ENCODE results near the gene FOXL2NB.
"Not testable (repeated sequence)": the region's sequence is repeated elsewhere in the genome, so short reads cannot be mapped to it uniquely, and the experiment has no call there.

Gene FOXL2NB
- total RNA-seq: 0 reads per million in 2 experiments

DNA sequence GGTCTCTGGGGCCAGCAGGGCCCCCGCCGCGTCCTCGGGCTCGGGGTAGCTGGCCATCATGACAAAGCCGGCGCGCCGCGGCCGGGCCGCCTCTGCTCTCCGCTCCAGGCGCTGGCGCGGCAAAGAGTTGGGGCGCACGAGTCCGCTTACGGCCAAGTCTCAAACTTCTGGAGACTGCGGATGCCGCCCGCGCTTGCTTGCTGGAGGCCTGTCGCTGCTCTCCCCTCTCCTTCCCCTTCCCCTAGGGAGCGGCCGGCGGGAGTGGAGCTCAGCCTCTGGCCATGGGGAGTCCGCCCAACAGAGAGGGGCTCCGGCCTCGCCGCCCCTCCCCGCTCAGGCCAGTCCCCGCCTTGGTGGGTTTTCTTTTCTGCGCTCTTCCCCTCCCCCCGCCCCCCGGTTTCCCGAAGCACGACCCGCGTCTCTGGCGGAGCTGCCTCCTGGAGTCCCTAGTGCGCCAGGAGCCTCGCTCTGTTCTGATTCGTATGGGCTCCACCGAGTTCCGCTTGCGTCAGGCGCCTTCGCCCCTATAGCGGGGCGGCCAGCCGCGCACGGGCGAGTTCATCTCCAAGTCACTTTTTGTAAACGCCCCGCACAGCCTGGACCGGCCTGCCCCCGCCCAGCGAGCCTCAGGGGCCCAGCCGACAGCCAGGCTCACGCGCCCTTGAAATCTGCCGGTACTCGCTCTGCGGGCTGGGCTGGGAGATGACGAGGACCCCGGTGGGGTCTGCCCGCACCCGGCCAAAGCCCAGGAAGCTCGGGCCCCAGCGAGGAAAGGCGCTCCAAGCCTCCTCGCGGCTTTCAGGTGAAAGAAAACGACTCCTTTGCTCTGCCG, at the start of gene FOXL2NB, which contains the start of gene FOXL2:
FOXL2NB (plus strand) TSS at position 555 of the 832 bp plus-strand sequence; CDS start at position 703, 148 bp downstream.
FOXL2 (minus strand) TSS at position 475 of the 832 bp plus-strand sequence; CDS start at position 60, 415 bp downstream.
- no peak for DNase-seq (ENCODE audit: low read depth)

GRCh38 chr3:138898301-138898700, 48.7 kb upstream of the FOXL2NB start:
- no peak for DNase-seq (ENCODE audit: low read depth)

DNA sequence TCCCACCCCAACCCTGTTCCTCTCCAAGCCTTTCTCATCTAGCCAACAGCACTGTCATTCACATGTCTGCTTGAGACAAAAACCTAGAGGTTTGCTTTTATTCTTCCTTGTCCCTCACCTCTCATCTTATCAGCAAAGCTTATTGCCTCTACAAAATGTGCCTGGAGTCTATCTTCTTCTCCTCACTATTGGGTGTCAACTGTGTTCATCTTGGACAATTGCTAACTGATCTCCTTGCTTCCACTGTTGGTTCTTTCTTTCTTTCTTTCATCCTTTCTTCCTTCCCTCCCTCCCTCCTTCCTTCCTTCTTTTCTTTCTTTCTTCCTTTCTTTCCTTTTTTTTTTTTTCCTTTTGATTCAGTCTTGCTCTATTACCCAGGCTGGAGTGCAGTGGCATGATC, 48.3 kb upstream of the FOXL2NB start:
- DNase-seq (ENCODE audit: low read depth): no peak

DNA sequence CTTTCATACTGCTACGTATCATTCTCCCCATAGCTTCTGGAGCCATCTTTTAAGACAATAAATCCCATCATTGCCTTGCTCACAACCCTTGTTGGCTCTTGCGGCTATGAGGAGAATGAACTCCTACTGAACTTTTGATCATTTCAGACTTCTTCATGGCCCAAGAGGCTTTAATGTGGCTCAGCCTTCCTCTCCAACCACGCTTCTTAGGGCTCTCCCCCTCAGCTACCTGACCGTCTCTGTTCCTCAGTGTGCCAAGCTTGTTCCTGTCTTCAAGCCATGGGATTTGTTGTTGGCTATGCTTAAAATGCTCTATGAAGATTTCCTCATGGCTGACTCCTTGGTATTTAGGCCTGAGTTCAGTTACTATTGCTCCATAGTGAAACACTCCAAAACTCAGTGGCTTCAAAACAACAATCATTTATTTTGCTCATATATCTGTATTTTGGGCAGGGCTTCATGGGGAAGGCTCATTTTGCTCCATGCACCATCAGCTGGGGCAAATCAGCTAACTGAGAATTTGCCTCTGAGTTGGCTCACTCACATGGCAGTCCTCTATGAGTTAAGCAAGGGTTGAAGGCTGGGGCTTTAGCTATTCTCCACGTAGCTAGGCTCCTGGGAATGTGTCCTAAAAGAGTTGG, 47.5 kb upstream of the FOXL2NB start:
- DNase-seq (ENCODE audit: low read depth): no peak

- DNase-seq (ENCODE audit: low read depth): no peak
Measured at GRCh38 chr3:138901567-138901966, 45.5 kb upstream of the FOXL2NB start.

- DNase-seq (ENCODE audit: low read depth): no peak
Measured at GRCh38 chr3:138902171-138902570, 44.8 kb upstream of the FOXL2NB start.

GRCh38 chr3:138907539-138907938, 39.5 kb upstream of the FOXL2NB start:
- no peak for DNase-seq (ENCODE audit: low read depth)

- DNase-seq (ENCODE audit: low read depth): no peak
Measured at GRCh38 chr3:138908846-138909245, 38.2 kb upstream of the FOXL2NB start.

GRCh38 chr3:138909904-138910303, 37.1 kb upstream of the FOXL2NB start:
- no peak for DNase-seq (ENCODE audit: low read depth)

DNA sequence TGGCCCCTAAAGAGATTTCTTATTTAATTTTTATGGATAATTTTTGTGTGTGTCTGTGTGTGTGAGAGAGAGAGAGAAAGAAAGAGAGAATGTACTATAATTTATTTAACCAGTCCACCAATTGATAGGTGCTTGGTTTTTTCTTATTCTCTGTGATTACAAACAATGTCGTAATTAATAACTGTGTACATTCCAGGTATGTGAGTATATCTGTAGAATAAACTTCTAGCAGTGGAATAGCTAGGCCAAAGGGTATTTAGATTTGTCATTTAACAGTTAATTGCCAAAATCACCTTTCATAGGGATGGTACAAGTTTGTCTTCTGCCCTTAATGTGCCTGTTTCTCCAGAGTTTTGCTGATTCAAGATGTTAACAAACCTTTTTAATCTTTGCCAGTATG, 35.4 kb upstream of the FOXL2NB start:
- DNase-seq (ENCODE audit: low read depth): no peak

DNA sequence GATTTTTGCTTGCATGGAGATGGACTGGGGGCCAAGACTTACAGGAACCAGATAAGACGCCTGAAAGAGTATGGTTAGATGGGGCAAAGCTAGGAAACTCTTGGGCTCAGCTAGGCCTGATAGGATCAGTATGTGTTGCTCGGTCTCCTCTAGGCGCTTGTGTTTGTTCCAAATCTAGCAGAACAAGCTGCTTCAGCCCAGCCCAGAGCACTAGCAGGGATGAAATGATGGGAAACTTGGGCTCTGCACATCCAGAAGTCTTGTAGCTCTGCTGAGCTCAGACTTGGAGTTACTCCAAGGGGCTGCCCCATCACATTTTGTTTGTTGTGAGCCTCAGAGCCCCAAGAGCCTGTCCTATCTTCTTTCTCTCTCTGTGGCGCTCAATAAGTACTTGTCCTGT, 34.8 kb upstream of the FOXL2NB start:
- DNase-seq (ENCODE audit: low read depth): no peak

GRCh38 chr3:138913766-138914165, 33.3 kb upstream of the FOXL2NB start:
- no peak for DNase-seq (ENCODE audit: low read depth)

DNA sequence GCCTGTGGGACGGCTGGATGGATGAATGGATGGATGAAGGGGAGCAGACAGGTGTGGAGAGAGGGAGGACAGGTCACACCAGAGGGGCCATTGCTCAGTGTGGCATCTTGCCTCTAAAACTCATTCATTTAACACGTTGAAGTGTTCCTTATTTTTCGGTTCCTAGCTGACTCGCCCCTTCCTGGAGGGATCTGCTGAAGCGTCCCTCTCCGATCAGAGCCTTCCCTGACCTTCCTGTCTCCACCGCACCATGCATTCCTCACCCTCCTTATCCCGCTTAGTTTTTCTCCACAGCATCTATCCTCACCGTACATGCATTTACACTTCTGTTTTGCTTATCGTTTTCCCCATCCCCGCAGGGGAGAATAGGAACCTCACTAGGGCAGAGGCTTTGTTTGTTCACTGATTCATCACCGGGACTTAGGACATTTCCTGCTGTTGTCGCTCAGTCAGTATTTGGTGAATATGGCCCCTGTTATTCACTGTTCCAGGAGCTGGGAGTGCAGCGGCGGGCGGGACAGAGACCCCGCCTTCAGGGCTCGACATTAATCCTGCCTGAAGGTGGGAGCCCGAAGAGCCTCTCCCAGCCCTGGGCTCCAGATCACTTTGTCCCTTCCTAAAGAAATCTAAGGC, 32.0 kb upstream of the FOXL2NB start:
- DNase-seq (ENCODE audit: low read depth): no peak

- peak; percentile 67 for DNase-seq (ENCODE audit: low read depth)
Measured at GRCh38 chr3:138915503-138916498, 31.2 kb upstream of the FOXL2NB start.

GRCh38 chr3:138916824-138917223, 30.2 kb upstream of the FOXL2NB start:
- no peak for DNase-seq (ENCODE audit: low read depth)

DNA sequence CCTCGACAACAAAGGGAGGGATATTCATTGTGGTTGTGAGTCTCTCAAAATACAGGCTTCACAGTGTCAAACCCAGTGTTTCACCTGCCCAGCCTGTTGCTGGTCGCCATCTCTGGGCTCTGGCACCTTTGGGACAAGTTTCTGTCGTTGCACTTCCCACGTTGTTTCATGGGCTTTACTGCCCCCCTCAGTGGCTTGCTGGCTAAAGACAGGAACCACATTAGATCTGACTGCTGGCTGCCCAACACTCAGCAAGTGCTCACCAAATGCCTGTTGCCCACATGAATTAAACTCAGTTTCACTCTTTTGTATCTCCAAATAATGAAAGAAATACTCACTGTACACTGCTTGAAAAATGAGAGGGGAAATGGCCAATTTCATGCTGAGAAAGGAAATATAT, 27.7 kb upstream of the FOXL2NB start:
- no peak for DNase-seq (ENCODE audit: low read depth)

DNA sequence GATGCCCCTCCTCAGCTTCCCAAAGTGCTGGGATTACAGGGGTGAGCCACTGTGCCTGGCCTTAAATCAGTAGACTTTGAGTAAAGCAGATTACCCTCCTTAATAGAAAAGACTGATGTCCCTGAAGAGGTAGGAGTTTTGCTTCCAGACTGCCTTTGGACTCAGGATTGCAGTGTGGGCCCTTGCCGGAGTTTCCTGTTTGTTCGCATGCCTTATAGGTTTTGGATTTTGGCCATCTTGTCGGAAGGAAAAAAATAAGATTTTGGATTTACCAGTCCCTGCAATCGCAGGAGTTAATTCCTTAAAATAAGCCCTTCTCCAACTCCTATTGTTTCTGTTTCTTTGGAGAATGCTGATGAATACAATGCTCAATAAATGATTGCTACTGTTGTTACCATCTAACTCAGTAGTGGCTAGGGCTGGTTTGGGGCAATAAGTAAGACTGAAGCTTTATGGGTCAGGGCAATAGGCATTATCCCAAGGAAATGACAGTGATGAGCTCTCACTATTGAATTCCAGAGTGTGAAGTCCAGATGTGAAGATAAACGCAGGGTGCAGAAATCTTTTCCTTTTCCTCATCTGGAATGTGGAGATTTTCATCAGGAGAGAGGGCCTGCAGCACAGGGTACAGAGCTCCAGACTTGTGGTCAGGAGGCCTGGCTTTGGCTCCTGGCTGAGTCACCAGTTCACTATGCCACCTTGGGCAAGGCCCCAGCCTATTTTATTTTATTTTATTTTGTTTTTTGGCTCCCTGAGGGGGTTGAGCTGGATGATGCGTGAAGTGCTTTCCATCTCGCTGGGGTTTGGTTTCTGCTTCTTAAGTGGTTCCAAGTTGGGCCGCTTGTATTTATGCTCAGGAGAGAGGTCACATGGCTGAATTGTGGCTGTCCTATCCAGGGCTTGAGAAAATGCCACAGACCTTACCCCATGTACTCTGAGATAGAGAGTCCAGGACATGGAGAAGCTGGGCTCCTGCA, 25.4 kb upstream of the FOXL2NB start:
- DNase-seq (ENCODE audit: low read depth): no peak

GRCh38 chr3:138922400-138922799, 24.6 kb upstream of the FOXL2NB start:
- DNase-seq (ENCODE audit: low read depth): not testable (repeated sequence)

DNA sequence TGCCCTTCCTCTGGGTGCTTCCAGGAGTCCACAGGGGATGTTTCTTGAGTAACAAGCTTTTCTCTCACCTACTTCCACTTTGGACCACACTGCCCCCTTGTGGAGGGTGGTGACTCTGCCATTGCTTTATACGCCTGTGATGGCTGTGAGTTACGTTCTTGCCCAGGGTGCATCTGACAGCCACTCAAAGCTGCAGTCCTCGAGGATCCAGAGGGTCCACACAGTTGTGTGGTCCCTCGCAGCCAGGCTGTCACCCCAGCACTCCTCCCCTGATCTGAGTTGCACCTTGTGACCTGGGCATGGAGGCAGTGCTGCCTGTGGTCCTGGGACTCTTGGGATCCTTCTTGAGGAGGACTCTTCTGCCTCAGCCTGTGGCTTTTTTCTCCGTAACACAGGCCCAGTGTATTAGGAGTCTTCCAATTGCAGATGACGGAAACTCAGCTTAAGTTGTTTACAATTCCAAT, 23.5 kb upstream of the FOXL2NB start:
- peak; percentile 74 for DNase-seq (ENCODE audit: low read depth)

GRCh38 chr3:138928727-138929372, 18.2 kb upstream of the FOXL2NB start:
- DNase-seq (ENCODE audit: low read depth): no peak
